WERI-Rb-1 (cell line): Measurements from ENCODE around the gene PTRH1.
"Not testable (repeated sequence)": the region's sequence is repeated elsewhere in the genome, so short reads cannot be mapped to it uniquely, and the experiment has no call there.

Experiments used
- DNase-seq: peaks from one replicate; pipeline ENCODE4 v3.0.0-alpha.2; 2020
- H3K27ac ChIP-seq: fragments of 250-450 bp; sonication (Bioruptor Pico); 2 replicates; pipeline ENCODE4 v1.5.1; 2020; ENCODE audit warnings: mild to moderate bottlenecking, moderate library complexity
- H3K27me3 ChIP-seq: fragments of 250-450 bp; sonication (Bioruptor Pico); 2 replicates; pipeline ENCODE4 v1.5.1; 2021; ENCODE audit warnings: mild to moderate bottlenecking, low read depth, moderate library complexity; ENCODE audit not compliant: insufficient read depth, severe bottlenecking
- H3K36me3 ChIP-seq: fragments of 250-450 bp; sonication (Bioruptor Pico); 2 replicates; pipeline ENCODE4 v1.5.1; 2020; ENCODE audit warnings: mild to moderate bottlenecking, moderate library complexity
- H3K4me3 ChIP-seq: 2 replicates; pipeline ENCODE4 v1.5.1; 2011; ENCODE audit warnings: low read depth, mild to moderate bottlenecking, control low read depth, low read length
- H3K9me3 ChIP-seq: fragments of 250-450 bp; sonication (Bioruptor Pico); 2 replicates; pipeline ENCODE4 v1.5.1; 2021; ENCODE audit warnings: mild to moderate bottlenecking, moderate library complexity; ENCODE audit not compliant: severe bottlenecking
- CTCF ChIP-seq: IDR thresholded peaks from 2 replicates; pipeline ENCODE4 v1.5.1; 2011; ENCODE audit warnings: low read depth, mild to moderate bottlenecking, control low read depth, inconsistent platforms, low read length

The PTRH1 gene

GRCh38 chr9:127758843-127759242 lies 43.4 kb upstream of the PTRH1 start:
- Histone ChIP-seq H3K27ac (no peak overlapping the region), H3K4me3 (no peak overlapping the region), H3K9me3 (no peaks in the 10 kb centered on the region), H3K36me3 (no peaks in the 10 kb centered on the region), H3K27me3 (no peaks in the 10 kb centered on the region)
- TF ChIP-seq CTCF, result no peak
- DNase-seq, result no peak

- H3K4me3 ChIP-seq, result not testable (repeated sequence)
Measured at GRCh38 chr9:127756776-127757175, 41.3 kb upstream of the PTRH1 start.

GRCh38 chr9:127756233-127756632 lies 40.8 kb upstream of the PTRH1 start:
- no peaks in the 10 kb centered on the region for H3K36me3 ChIP-seq
- TF ChIP-seq CTCF, result no peak
- H3K9me3 ChIP-seq, result no peaks in the 10 kb centered on the region
- no peak for DNase-seq
- no peak overlapping the region for H3K27ac ChIP-seq
- H3K27me3 ChIP-seq, result no peaks in the 10 kb centered on the region
- H3K4me3 ChIP-seq, result no peak overlapping the region

More at GRCh38 chr9:127756776-127757175, 41.3 kb upstream of the PTRH1 start:
- H3K27ac ChIP-seq, H3K27me3 ChIP-seq, DNase-seq, H3K36me3 ChIP-seq, H3K9me3 ChIP-seq: not testable (repeated sequence)

GRCh38 chr9:127755061-127756060 lies 39.9 kb upstream of the PTRH1 start:
- H3K4me3 ChIP-seq, result peak overlapping the region; percentile 58
- peaks cover 3% of the 10 kb centered on the region; the same call in 1 of the 2 replicates for H3K36me3 ChIP-seq
- peak; percentile 82 for DNase-seq
- H3K9me3 ChIP-seq, result no peaks in the 10 kb centered on the region
- H3K27me3 ChIP-seq, result no peaks in the 10 kb centered on the region
- no peak overlapping the region for H3K27ac ChIP-seq
- TF ChIP-seq CTCF, result no peak

GRCh38 chr9:127754099-127755060 lies 38.9 kb upstream of the PTRH1 start:
- Histone ChIP-seq H3K36me3 (peaks cover 6% of the 10 kb centered on the region; the same call in 1 of the 2 replicates), H3K27ac (no peak overlapping the region), H3K9me3 (no peaks in the 10 kb centered on the region), H3K4me3 (peak overlapping the region; percentile 58), H3K27me3 (no peaks in the 10 kb centered on the region)
- peak; percentile 75 for DNase-seq
- no peak for TF ChIP-seq CTCF

- TF ChIP-seq CTCF, result no peak
- Histone ChIP-seq H3K36me3 (peaks cover 13% of the 10 kb centered on the region; the same call in 1 of the 2 replicates), H3K27me3 (no peaks in the 10 kb centered on the region), H3K9me3 (no peaks in the 10 kb centered on the region), H3K4me3 (no peak overlapping the region), H3K27ac (no peak overlapping the region)
- DNase-seq, result no peak
Measured at GRCh38 chr9:127753622-127754021, 38.2 kb upstream of the PTRH1 start.
